HL-60 (cell line): ENCODE measurements around the gene AFDN.

Experiments
- DNase-seq, 2 experiments: peaks; one replicate each; pipeline ENCODE4 v3.0.0-alpha.2; 2010 to 2020; ENCODE audit warnings: low read depth in 1 of 2, low spot score in 1 of 2
- H3K27ac ChIP-seq: fragments of 250-450 bp; sonication (Bioruptor Pico); replicated peaks from 2 replicates; pipeline ENCODE4 v1.5.1; 2020; ENCODE audit warnings: mild to moderate bottlenecking, moderate library complexity
- H3K27me3 ChIP-seq: fragments of 250-450 bp; sonication (Bioruptor Pico); 2 replicates; pipeline ENCODE4 v1.5.1; 2021; ENCODE audit warnings: mild to moderate bottlenecking, moderate library complexity; ENCODE audit not compliant: insufficient read depth, poor library complexity, severe bottlenecking
- H3K4me3 ChIP-seq: replicated peaks from 2 replicates; pipeline ENCODE4 v1.5.1; 2011; ENCODE audit warnings: mild to moderate bottlenecking, control low read depth, low read length; ENCODE audit not compliant: insufficient read depth
- GABPA ChIP-seq: IDR thresholded peaks from 2 replicates; pipeline ENCODE4 v1.6.1; 2012; ENCODE audit warnings: low read depth
- POLR2AphosphoS5 ChIP-seq: IDR thresholded peaks from 2 replicates; pipeline ENCODE4 v1.6.1; 2012; ENCODE audit warnings: low read depth
- SPI1 ChIP-seq: IDR thresholded peaks from 2 replicates; pipeline ENCODE4 v1.6.1; 2012; ENCODE audit warnings: low read depth, mild to moderate bottlenecking, borderline replicate concordance
- TF ChIP-seq, protein P1 (sequence below): IDR thresholded peaks from 2 replicates; pipeline ENCODE4 v1.6.1; 2012; ENCODE audit warnings: low read depth; ENCODE audit not compliant: insufficient replicate concordance
- TF ChIP-seq, protein P2 (sequence below): IDR thresholded peaks from one replicate; pipeline ENCODE4 v1.5.1; 2011; ENCODE audit warnings: low read length, control low read depth, inconsistent platforms; ENCODE audit not compliant: insufficient read depth

AFDN gene

DNA sequence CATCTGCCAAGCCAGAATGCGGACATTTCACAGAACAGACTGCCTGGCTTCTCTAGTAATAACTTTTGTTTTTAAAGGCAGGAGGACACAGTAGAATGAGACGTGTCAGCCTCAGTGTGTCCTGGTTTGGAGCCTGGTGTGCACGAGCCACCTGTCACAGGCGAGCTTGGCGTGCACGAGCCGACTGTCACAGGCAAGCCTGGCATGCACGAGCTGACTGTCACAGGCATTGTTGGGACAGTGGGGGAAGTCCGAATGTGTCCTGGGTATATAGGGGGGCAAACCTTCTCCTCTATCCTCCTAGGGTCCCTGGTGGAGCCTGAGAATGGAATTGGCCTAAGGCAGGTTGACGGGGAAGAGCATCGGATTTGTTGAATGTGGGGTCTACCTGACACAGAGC is 178.2 kb downstream of the AFDN start:
- no peaks in the 10 kb centered on the region for H3K27me3 ChIP-seq
- no peak overlapping the region for H3K27ac ChIP-seq
- no peak overlapping the region for H3K4me3 ChIP-seq
- no peak for TF ChIP-seq SPI1
- DNase-seq, result no peak

DNA sequence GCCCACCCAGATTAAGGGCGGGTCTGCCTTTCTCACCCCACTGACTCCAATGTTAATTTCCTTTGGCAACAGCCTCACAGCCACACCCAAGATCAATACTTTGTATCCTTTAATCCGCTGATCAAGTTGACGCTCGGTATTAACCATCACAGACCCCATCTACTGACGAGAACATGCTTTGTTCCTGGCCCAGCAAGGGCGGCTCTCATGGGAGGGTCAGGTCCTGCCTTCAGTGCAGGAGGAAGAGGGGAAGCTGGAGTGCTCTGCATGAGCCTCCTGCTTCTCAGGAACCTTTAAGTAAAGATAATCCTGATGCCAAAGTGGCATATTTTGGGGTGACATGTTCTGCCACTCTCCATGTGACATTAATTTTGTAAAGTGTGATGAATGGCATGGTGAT is 179.1 kb downstream of the AFDN start:
- Histone ChIP-seq H3K4me3 (no peak overlapping the region), H3K27me3 (no peaks in the 10 kb centered on the region), H3K27ac (no peak overlapping the region)
- DNase-seq, result no peak
- TF ChIP-seq GABPA, result no peak
- TF ChIP-seq, protein P1, sequence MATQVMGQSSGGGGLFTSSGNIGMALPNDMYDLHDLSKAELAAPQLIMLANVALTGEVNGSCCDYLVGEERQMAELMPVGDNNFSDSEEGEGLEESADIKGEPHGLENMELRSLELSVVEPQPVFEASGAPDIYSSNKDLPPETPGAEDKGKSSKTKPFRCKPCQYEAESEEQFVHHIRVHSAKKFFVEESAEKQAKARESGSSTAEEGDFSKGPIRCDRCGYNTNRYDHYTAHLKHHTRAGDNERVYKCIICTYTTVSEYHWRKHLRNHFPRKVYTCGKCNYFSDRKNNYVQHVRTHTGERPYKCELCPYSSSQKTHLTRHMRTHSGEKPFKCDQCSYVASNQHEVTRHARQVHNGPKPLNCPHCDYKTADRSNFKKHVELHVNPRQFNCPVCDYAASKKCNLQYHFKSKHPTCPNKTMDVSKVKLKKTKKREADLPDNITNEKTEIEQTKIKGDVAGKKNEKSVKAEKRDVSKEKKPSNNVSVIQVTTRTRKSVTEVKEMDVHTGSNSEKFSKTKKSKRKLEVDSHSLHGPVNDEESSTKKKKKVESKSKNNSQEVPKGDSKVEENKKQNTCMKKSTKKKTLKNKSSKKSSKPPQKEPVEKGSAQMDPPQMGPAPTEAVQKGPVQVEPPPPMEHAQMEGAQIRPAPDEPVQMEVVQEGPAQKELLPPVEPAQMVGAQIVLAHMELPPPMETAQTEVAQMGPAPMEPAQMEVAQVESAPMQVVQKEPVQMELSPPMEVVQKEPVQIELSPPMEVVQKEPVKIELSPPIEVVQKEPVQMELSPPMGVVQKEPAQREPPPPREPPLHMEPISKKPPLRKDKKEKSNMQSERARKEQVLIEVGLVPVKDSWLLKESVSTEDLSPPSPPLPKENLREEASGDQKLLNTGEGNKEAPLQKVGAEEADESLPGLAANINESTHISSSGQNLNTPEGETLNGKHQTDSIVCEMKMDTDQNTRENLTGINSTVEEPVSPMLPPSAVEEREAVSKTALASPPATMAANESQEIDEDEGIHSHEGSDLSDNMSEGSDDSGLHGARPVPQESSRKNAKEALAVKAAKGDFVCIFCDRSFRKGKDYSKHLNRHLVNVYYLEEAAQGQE, result no peak
- TF ChIP-seq, protein P2, sequence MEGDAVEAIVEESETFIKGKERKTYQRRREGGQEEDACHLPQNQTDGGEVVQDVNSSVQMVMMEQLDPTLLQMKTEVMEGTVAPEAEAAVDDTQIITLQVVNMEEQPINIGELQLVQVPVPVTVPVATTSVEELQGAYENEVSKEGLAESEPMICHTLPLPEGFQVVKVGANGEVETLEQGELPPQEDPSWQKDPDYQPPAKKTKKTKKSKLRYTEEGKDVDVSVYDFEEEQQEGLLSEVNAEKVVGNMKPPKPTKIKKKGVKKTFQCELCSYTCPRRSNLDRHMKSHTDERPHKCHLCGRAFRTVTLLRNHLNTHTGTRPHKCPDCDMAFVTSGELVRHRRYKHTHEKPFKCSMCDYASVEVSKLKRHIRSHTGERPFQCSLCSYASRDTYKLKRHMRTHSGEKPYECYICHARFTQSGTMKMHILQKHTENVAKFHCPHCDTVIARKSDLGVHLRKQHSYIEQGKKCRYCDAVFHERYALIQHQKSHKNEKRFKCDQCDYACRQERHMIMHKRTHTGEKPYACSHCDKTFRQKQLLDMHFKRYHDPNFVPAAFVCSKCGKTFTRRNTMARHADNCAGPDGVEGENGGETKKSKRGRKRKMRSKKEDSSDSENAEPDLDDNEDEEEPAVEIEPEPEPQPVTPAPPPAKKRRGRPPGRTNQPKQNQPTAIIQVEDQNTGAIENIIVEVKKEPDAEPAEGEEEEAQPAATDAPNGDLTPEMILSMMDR, result no peak
- no peak for TF ChIP-seq SPI1
- TF ChIP-seq POLR2AphosphoS5, result no peak

- Histone ChIP-seq H3K27me3 (no peaks in the 10 kb centered on the region), H3K27ac (no peak overlapping the region), H3K4me3 (no peak overlapping the region)
- TF ChIP-seq SPI1 (no peak), POLR2AphosphoS5 (0 out of 2 replicates have a peak, but pooled peaks have one; percentile 21)
- DNase-seq, result no peak
Observed at GRCh38 chr6:168007592-168008338, 181.1 kb downstream of the AFDN start.

GRCh38 chr6:168009331-168009730 is 182.6 kb downstream of the AFDN start:
- no peaks in the 10 kb centered on the region for H3K27me3 ChIP-seq
- no peak overlapping the region for H3K4me3 ChIP-seq
- TF ChIP-seq, protein P1, result no peak
- TF ChIP-seq, protein P2, result no peak
- TF ChIP-seq SPI1 (no peak), POLR2AphosphoS5 (no peak), GABPA (no peak)
- no peak for DNase-seq
- H3K27ac ChIP-seq, result no peak overlapping the region

DNA sequence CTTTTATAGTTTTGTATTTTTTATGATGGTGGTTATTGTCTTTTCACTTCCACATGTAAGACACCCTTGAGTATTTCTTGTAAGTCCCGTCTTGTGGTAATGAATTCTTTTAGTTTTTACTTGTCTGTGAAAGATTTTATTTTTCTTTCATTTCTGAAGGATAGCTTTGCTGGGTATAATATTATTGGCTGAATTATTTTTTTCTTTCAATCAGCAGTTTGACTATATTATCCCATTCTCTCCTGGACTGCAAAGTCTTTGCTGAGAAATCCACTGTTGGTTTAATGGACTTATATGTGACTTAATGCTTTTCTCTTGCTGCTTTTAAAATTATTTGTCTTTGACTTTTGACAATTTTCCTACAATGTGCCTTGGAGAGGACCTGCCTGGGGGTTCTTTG is 184.6 kb downstream of the AFDN start:
- Histone ChIP-seq H3K27me3 (no peaks in the 10 kb centered on the region), H3K4me3 (no peak overlapping the region), H3K27ac (no peak overlapping the region)
- DNase-seq, result no peak
- TF ChIP-seq GABPA (no peak), SPI1 (no peak), POLR2AphosphoS5 (no peak)
- TF ChIP-seq, protein P2, result no peak
- TF ChIP-seq, protein P1, result no peak
